ENCODE results near the gene RIOX2.
"Not testable (repeated sequence)": the region's sequence is repeated elsewhere in the genome, so short reads cannot be mapped to it uniquely, and the experiment has no call there.

Gene RIOX2

GRCh38 chr3:97971679-97972567, at the start of gene RIOX2:
Gene RIOX2 (minus strand): TSS chr3:97972431. CDS start chr3:97967593, 4,838 bp downstream.
- Mint-ChIP-seq H3K27ac (peak within 1 kb of the TSS; percentile 90), H3K36me3 (peaks cover 5% of the 10 kb centered on the region), H3K4me1 (peaks cover 49% of the 10 kb centered on the region), H3K9me3 (no peaks in the 10 kb centered on the region), H3K4me3 (peak within 1 kb of the TSS; percentile 82)
- peak; percentile 48 to 80 for DNase-seq (ENCODE audit: low spot score in 2 of 2)
- ATAC-seq: peak; percentile 95

- Mint-ChIP-seq H3K4me1 (no peaks in the 10 kb centered on the region), H3K27ac (no peak overlapping the region), H3K36me3 (no peaks in the 10 kb centered on the region), H3K9me3 (no peaks in the 10 kb centered on the region), H3K4me3 (no peak overlapping the region)
- no peak for DNase-seq (ENCODE audit: low spot score in 2 of 2)
- ATAC-seq: no peak
Measured at GRCh38 chr3:98020412-98020811, 48.2 kb upstream of the RIOX2 start.

GRCh38 chr3:98018301-98018700, 46.1 kb upstream of the RIOX2 start:
- H3K36me3 Mint-ChIP-seq: no peaks in the 10 kb centered on the region
- H3K9me3 Mint-ChIP-seq: no peaks in the 10 kb centered on the region

GRCh38 chr3:98014268-98014585, 42.0 kb upstream of the RIOX2 start:
- ATAC-seq (no peak), DNase-seq (ENCODE audit: low spot score in 2 of 2) (no peak)
- H3K9me3 Mint-ChIP-seq: no peaks in the 10 kb centered on the region
- H3K4me1 Mint-ChIP-seq: no peaks in the 10 kb centered on the region
- H3K27ac Mint-ChIP-seq: no peak overlapping the region
- H3K4me3 Mint-ChIP-seq: no peak overlapping the region
- H3K36me3 Mint-ChIP-seq: no peaks in the 10 kb centered on the region

More at GRCh38 chr3:98018301-98018700, 46.1 kb upstream of the RIOX2 start:
- H3K4me1 Mint-ChIP-seq: no peaks in the 10 kb centered on the region
- H3K4me3 Mint-ChIP-seq: no peak overlapping the region
- DNase-seq (ENCODE audit: low spot score in 2 of 2): no peak
- H3K27ac Mint-ChIP-seq: no peak overlapping the region
- ATAC-seq: no peak

- DNase-seq (ENCODE audit: low spot score in 2 of 2): no peak
- no peaks in the 10 kb centered on the region for H3K9me3 Mint-ChIP-seq
- ATAC-seq: no peak
- H3K4me1 Mint-ChIP-seq: no peaks in the 10 kb centered on the region
- no peaks in the 10 kb centered on the region for H3K36me3 Mint-ChIP-seq
- H3K27ac Mint-ChIP-seq: no peak overlapping the region
- H3K4me3 Mint-ChIP-seq: no peak overlapping the region
Measured at GRCh38 chr3:98013411-98014267, 41.4 kb upstream of the RIOX2 start.

GRCh38 chr3:98012979-98013378, 40.7 kb upstream of the RIOX2 start:
- DNase-seq (ENCODE audit: low spot score in 2 of 2) (no peak), ATAC-seq (no peak)
- Mint-ChIP-seq H3K27ac (no peak overlapping the region), H3K4me1 (no peaks in the 10 kb centered on the region), H3K4me3 (no peak overlapping the region), H3K36me3 (no peaks in the 10 kb centered on the region), H3K9me3 (no peaks in the 10 kb centered on the region)

GRCh38 chr3:98010883-98011449, 38.7 kb upstream of the RIOX2 start:
- not testable (repeated sequence) for ATAC-seq; H3K9me3 Mint-ChIP-seq; DNase-seq (ENCODE audit: low spot score in 2 of 2); H3K36me3 Mint-ChIP-seq; H3K4me3 Mint-ChIP-seq; H3K4me1 Mint-ChIP-seq; H3K27ac Mint-ChIP-seq

- Mint-ChIP-seq H3K27ac (no peak overlapping the region), H3K36me3 (no peaks in the 10 kb centered on the region), H3K9me3 (no peaks in the 10 kb centered on the region), H3K4me1 (peaks cover 8% of the 10 kb centered on the region), H3K4me3 (no peak overlapping the region)
- DNase-seq (ENCODE audit: low spot score in 2 of 2) (no peak), ATAC-seq (no peak)
Measured at GRCh38 chr3:98010194-98010882, 38.1 kb upstream of the RIOX2 start.

- Mint-ChIP-seq H3K4me1 (peaks cover 10% of the 10 kb centered on the region), H3K9me3 (no peaks in the 10 kb centered on the region), H3K36me3 (no peaks in the 10 kb centered on the region), H3K27ac (no peak overlapping the region), H3K4me3 (no peak overlapping the region)
- DNase-seq (ENCODE audit: low spot score in 2 of 2): no peak
- no peak for ATAC-seq
Measured at GRCh38 chr3:98008855-98009254, 36.6 kb upstream of the RIOX2 start.

- Mint-ChIP-seq H3K27ac (no peak overlapping the region), H3K36me3 (no peaks in the 10 kb centered on the region), H3K4me1 (peaks cover 16% of the 10 kb centered on the region), H3K9me3 (no peaks in the 10 kb centered on the region), H3K4me3 (no peak overlapping the region)
- ATAC-seq (no peak), DNase-seq (ENCODE audit: low spot score in 2 of 2) (no peak)
Measured at GRCh38 chr3:98005438-98005837, 33.2 kb upstream of the RIOX2 start.

- Mint-ChIP-seq H3K9me3 (no peaks in the 10 kb centered on the region), H3K4me3 (no peak overlapping the region), H3K36me3 (no peaks in the 10 kb centered on the region), H3K27ac (no peak overlapping the region), H3K4me1 (peaks cover 16% of the 10 kb centered on the region)
- no peak for ATAC-seq
- DNase-seq (ENCODE audit: low spot score in 2 of 2): no peak
Measured at GRCh38 chr3:98004721-98005120, 32.5 kb upstream of the RIOX2 start.

- ATAC-seq (no peak), DNase-seq (ENCODE audit: low spot score in 2 of 2) (no peak)
- no peaks in the 10 kb centered on the region for H3K9me3 Mint-ChIP-seq
- H3K4me1 Mint-ChIP-seq: peaks cover 16% of the 10 kb centered on the region
- no peaks in the 10 kb centered on the region for H3K36me3 Mint-ChIP-seq
- no peak overlapping the region for H3K4me3 Mint-ChIP-seq
- no peak overlapping the region for H3K27ac Mint-ChIP-seq
Measured at GRCh38 chr3:98003306-98003969, 31.2 kb upstream of the RIOX2 start.

GRCh38 chr3:98002717-98003116, 30.5 kb upstream of the RIOX2 start:
- H3K36me3 Mint-ChIP-seq: no peaks in the 10 kb centered on the region
- H3K9me3 Mint-ChIP-seq: no peaks in the 10 kb centered on the region
- DNase-seq (ENCODE audit: low spot score in 2 of 2) (no peak), ATAC-seq (no peak)
- no peak overlapping the region for H3K4me3 Mint-ChIP-seq
- H3K4me1 Mint-ChIP-seq: peaks cover 16% of the 10 kb centered on the region
- H3K27ac Mint-ChIP-seq: no peak overlapping the region

- Mint-ChIP-seq H3K36me3 (no peaks in the 10 kb centered on the region), H3K4me3 (no peak overlapping the region), H3K9me3 (no peaks in the 10 kb centered on the region), H3K4me1 (peaks cover 8% of the 10 kb centered on the region), H3K27ac (no peak overlapping the region)
- DNase-seq (ENCODE audit: low spot score in 2 of 2): no peak
- no peak for ATAC-seq
Measured at GRCh38 chr3:97999994-98000393, 27.8 kb upstream of the RIOX2 start.

GRCh38 chr3:97999103-97999502, 26.9 kb upstream of the RIOX2 start:
- Mint-ChIP-seq H3K4me3 (no peak overlapping the region), H3K9me3 (no peaks in the 10 kb centered on the region), H3K36me3 (no peaks in the 10 kb centered on the region), H3K4me1 (peaks cover 8% of the 10 kb centered on the region), H3K27ac (no peak overlapping the region)
- ATAC-seq: no peak
- DNase-seq (ENCODE audit: low spot score in 2 of 2): no peak
